GM18870 (cell line): ENCODE data around the gene ATF4.
"Not testable (repeated sequence)": the region's sequence is repeated elsewhere in the genome, so short reads cannot be mapped to it uniquely, and the experiment has no call there.

Source experiments
- ATAC-seq: cut with Tn5 transposase; IDR thresholded peaks from one replicate; pipeline ENCODE4 v1.9.1; 2021; ENCODE audit warnings: moderate library complexity; ENCODE audit not compliant: unreplicated experiment

The ATF4 gene

DNA sequence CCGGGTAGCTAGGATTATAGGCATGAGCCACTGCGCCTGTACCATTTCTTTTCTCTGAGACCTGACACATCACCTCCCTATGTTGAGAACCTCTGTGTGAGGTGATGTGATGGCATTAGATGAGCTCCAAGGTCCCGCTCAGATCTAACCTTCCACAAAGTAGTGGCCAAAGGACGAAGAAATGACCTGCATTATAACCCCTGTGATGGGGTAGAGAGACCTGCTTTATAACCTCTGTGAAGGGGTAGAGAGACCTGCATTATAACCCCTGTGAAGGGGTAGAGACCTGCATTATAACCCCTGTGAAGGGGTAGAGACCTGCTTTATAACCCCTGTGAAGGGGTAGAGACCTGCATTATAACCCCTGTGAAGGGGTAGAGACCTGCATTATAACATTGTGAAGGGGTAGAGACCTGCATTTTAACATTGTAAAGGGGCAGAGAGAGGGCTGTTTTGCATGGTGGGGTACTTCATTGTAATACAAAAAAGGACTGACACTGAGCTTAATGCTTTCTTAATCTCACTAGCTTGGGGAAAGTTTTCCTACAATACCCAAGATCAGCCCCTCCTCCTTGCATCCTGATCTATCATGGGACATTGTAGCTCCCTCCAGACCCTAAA lies 9.7 kb upstream of the ATF4 start:
- no peak for ATAC-seq

DNA sequence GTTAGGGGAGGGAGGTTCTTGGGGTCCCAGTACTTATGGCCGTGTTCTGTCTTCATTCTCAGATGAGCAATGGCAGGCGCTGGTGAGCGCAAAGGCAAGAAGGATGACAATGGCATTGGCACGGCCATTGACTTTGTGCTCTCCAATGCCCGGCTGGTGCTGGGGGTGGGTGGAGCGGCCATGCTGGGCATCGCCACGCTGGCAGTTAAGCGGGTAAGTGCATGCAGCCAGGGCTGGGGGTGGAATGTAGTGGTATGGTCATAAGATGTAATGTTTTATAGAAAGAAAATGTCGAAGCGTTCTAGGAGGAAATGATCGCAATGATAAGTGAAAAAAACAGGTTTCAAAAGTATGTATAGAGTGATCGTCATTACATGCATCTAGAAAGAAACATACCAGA lies 9.1 kb upstream of the ATF4 start:
- ATAC-seq: no peak

DNA sequence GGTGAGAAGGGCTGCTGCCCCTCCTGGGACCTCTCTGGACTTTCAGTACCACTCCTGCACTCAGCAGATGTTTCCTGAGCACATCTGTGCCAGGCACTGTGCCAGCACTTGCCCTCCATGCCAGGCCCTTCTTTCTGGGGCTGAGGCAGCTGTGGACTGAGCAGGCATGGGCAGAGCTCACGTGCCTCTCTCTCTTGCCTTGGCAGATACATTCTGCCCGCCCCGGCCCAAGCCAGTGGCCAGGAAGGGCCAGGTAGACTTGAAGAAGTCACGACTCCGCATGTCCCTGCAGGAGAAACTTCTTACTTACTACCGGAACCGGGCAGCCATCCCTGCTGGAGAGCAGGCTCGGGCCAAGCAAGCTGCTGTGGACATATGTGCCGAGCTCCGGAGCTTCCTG lies 8.3 kb upstream of the ATF4 start:
- ATAC-seq: no peak

DNA sequence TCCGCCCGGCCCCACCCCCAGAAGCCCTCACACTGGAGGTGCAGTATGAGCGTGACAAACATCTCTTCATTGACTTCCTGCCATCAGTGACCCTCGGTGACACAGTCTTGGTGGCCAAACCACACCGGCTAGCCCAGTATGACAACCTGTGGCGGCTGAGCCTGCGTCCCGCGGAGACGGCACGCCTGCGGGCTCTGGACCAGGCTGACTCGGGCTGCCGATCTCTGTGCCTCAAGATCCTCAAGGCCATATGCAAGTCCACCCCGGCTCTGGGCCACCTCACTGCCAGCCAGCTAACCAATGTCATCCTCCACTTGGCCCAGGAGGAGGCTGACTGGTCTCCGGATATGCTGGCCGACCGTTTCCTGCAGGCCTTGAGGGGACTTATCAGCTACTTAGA lies 6.6 kb upstream of the ATF4 start:
- ATAC-seq: no peak

GRCh38 chr22:39514373-39514973 lies 5.9 kb upstream of the ATF4 start:
- ATAC-seq: no peak

DNA sequence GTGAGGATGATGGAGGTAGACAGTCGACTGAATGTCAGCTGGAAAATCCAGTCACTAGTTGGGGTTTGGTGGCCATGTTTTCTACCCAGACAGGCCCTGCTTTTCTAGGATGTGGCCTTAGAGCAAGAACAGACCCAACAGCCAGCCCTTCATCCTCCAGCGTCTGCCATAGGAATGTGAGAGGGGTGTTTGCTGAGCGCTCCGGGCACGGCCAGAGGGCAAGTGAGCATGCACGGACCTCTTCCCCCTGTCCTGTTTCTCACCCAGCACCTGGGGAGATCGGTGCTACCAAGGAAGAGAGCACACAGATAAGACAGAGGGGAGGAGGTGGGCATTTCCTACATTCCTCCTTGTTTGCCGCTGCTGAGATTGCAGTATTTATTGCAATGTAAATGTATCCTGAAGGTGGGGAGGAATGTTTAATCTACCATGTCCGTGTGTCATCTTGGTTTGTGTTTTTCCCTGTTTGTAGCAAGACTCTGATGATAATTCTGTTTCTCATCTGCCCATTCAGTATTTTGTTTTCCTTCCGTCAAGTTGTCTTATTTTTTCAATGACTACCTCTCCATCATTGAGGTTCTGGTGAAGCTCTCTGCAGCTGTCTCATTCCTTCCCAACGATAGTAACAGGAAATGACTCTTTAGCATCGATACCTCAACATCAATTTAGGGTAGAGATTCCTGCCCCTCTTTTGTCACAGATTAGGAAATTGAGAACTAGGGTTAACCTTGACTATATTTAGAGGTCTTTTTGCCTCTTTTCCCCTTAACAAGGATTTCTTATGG lies 4.9 kb upstream of the ATF4 start:
- ATAC-seq: no peak

DNA sequence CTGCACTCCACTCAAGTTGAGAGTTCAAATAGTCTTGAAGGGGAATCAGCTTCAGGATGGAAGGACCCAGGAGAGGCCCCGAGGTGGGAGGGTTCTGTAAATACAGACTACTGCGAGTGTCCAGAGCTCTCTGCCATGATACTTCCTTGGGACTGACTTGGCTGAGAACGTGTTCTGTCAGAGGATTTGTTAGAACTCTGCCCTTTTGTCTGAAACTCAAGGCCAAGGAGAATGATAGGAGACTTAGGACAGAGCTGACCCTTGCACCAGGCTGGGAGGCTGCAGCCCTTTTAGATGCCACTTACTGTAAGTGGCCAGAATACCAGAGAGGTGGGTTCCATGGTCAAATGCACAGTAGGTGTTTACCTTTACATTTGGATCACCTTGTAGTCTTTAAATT lies 2.9 kb upstream of the ATF4 start:
- ATAC-seq: no peak

DNA sequence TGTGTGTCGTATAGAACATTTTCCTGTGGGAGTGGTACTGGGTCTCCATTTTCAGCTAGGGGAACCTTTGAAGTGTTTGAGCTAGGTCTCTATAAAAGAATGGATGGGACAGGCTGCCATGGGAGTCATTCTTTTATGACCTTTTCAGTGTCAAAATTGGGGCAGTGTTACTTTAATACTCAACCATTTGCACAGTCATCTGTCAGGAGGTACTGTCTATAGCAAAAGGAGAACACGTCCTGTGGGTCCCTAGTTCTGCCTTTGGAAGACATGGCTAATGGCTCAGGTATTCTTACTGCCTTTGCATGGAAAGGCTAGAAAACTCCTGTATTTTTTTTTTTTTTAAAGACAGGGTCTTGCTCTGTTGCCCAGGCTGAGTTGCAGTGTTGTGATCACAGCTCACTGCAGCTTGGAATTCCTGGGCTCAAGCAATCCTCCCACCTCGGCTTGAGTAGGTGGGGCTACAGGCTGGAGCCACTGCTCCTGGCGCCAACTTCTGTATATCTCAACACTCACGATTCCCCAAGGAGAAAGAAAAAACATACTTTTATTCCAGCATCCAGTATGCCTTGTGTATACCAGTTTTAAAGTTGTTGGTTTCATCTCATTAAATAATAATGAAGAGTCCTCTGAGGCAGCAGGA lies 2.1 kb upstream of the ATF4 start:
- no peak for ATAC-seq

DNA sequence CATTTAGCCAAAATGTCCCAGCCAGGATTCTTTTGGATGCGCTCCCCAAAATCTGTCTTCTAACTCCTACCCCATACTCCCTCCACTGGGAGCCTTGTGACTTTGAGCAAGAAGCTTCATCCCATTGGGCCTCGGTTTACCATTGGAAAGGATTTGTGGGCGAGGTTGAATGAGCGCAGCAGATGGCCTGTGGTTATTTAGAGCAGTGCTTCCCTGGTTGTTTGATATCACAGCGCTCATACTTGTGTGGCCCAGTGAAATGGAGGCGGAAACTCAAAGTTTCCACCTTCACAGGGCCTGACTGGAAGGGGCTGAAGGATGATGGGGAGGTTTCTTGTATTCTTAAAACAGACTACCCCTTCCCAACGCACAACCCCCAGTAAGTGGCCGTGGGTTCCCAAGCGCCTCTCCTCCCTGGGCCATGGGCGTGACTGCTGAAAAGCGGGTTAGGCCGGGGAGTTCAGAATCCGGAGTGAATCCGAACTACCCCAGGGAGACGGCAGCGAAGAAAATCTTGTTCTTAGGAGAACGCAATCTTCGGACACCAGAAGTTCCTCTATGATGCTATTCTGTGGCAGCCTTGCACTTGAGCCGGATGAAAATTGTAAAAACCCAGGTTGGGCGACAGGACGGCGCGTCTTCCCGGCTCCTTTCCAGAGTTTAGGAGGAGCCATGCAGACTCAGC lies 1.2 kb upstream of the ATF4 start:
- ATAC-seq: no peak

DNA sequence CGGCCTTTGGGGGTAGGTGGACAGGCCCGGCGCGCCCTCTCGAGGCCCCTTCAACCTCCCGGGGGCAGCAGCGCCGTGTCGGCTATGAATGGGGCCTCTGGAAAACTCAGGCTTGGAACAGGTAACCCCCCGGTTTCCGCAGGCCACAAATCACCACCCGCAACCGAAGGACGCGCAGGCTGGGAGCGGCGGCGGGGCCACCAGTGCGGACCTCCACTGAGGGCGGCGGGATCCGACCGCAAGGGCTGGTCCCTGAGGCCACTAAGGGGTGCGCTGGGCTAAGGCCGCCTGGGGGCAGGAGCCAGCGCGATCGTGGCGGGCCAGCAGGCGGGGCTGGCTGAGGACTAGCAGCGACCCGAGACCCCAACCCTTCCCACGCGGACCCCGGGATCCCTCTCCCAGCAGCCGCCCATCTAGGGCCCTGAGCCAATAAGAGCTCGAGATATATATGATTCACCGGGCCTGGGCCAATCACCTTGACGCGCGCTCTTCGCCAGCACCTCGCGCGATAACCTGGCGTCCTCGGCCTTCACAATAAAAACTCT lies 609 bp upstream of the ATF4 start:
- peak; percentile 74 for ATAC-seq

- not testable (repeated sequence) for ATAC-seq
Measured at GRCh38 chr22:39521106-39521885, 934 bp downstream of the ATF4 start.

- ATAC-seq: not testable (repeated sequence)
Measured at GRCh38 chr22:39522091-39522490, 1.7 kb downstream of the ATF4 start.

- ATAC-seq: no peak
Measured at GRCh38 chr22:39522567-39523300, 2.4 kb downstream of the ATF4 start.

DNA sequence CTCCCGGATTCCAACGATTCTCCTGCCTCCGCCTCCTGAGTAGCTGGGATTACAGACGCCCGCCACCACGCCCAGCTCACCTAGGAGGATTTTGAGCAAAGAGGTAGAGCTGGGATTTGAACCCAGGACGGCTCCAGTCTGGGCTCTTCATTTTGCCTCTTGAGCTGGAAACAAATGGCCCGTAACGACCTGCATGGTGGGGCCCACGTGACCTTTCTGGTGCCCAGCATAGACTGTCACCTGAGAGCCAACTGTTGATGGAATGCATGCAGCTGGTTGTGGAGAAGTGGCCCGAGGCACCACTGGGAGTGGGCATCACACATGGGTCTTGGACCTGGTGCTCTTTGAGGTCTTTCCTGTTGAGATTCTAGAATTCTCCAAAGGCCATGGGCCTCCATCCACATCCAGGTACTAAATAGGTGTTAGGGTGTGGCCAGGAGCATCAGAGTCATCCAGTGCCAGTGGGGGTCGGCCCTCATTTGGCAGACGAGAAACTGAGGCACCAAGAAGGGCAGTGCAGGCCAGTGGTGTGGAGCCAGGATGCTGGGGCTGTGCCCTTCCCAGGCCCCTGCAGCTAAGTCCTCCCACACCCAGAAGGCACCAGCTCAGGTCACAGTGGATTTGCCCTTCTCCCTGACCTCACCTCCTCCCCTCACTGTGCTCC lies 3.9 kb downstream of the ATF4 start:
- ATAC-seq: no peak

GRCh38 chr22:39524753-39525657 lies 4.6 kb downstream of the ATF4 start:
- ATAC-seq: no peak

DNA sequence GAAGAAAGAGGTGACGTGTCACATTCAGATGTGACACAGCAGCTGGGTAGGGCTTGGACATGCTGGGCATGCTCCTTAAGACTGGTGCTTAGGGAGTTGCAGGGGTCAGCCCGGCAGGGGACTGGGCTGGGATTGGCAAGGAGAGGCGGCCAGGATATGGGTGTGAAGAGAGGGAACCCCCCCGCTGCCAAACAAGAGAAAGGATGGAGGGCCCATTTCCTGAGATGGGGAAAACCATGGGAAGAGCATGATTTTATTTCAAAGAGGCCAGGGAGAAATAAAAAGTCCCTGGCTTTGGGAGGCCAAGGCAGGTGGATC lies 5.3 kb downstream of the ATF4 start:
- no peak for ATAC-seq

GRCh38 chr22:39526736-39527171 lies 6.4 kb downstream of the ATF4 start:
- ATAC-seq: no peak

DNA sequence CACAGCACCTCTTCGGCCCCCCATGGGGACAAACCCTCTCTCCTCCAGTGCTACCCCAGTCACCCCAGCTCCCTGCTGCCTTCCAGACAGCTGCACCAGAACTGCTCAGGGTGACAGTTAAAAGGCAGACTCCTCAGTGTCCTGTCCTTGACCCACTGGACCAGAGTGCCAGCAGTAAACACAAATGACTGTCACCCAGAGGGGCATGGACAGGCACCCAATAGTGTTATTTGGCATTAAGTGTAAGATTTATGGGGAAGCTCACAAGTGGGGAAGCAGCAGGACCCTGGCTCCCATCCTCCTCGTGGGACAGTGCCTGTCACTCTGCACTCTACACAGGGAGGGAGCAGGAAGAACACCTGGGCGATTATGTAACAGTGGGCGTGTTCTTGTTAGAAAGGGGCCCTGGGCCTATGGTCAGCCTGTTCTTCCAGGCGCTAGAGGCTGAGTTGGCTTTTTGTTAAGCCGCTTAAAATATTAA lies 7.2 kb downstream of the ATF4 start:
- ATAC-seq: no peak
